Stimulated activated memory B cell treated with anti-CD40 and anti-IgM and Interleukin-4, amounts not matched to agents 10 μg/mL and 1 μg/mL and 100 μg/mL, for 72 hours (primary cell): Measurements from ENCODE around the gene CHMP5.

Experiments
- ATAC-seq: fragments of 150-1000 bp; cut with Tn5 transposase; 2 replicates; pipeline ENCODE4 v1.10.0; 2021
- H3K27ac Mint-ChIP-seq: one replicate; pipeline ENCODE4 v1.8.0; 2022; ENCODE audit warnings: mild to moderate bottlenecking, mixed read lengths
- H3K27me3 Mint-ChIP-seq: one replicate; pipeline ENCODE4 v1.8.0; 2022; ENCODE audit warnings: mixed read lengths
- H3K36me3 Mint-ChIP-seq: one replicate; pipeline ENCODE4 v1.8.0; 2022; ENCODE audit warnings: mixed read lengths
- H3K4me1 Mint-ChIP-seq: one replicate; pipeline ENCODE4 v1.8.0; 2022; ENCODE audit warnings: mixed read lengths
- H3K4me3 Mint-ChIP-seq: one replicate; pipeline ENCODE4 v1.8.0; 2022; ENCODE audit warnings: mild to moderate bottlenecking, moderate library complexity, mixed read lengths
- H3K9me3 Mint-ChIP-seq: one replicate; pipeline ENCODE4 v1.8.0; 2022; ENCODE audit warnings: mixed read lengths

The CHMP5 gene

DNA sequence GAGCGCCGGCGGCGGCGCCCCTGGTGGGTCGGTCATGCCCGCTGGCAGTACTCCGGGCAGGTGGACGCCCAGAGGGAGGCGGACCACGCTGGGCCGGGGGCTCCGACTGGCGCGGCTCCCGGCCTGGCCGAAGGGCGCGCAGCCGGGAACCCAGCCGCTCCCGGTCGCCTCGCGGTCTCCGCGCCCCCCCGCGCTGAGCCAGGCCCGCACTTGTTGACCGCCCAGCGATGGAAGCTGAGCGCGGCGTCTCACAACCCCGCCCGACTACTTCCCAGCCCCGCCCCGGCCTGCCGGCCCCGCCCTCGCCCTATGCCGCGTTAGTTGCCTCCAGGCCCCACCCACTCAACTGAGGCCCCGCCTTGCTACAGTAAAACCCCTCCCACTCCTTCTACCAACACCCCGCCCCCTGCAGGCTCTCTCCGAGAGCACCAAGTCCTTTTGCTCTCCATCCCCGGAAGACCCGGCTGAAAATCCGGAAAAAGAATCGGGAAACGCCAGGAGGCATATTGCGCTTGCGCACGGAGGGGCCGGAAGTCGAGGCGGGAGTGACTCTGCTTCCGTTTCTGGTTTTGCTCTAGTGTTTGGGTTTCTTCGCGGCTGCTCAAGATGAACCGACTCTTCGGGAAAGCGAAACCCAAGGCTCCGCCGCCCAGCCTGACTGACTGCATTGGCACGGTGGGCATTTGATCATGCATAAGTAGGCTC lies at the start of gene CHMP5, which contains the start of gene BAG1:
CHMP5 (plus strand) TSS at position 577 of the 705 bp plus-strand sequence; CDS start at position 607, 30 bp downstream.
BAG1 (minus strand) TSS at position 236 of the 705 bp plus-strand sequence.
- Mint-ChIP-seq H3K4me1 (peaks cover 40% of the 10 kb centered on the region), H3K27ac (peak within 1 kb of the TSS; percentile 93), H3K4me3 (peak within 1 kb of the TSS; percentile 90), H3K27me3 (no peaks in the 10 kb centered on the region), H3K36me3 (peaks cover 26% of the 10 kb centered on the region), H3K9me3 (no peaks in the 10 kb centered on the region)
- peak; percentile 97 for ATAC-seq

DNA sequence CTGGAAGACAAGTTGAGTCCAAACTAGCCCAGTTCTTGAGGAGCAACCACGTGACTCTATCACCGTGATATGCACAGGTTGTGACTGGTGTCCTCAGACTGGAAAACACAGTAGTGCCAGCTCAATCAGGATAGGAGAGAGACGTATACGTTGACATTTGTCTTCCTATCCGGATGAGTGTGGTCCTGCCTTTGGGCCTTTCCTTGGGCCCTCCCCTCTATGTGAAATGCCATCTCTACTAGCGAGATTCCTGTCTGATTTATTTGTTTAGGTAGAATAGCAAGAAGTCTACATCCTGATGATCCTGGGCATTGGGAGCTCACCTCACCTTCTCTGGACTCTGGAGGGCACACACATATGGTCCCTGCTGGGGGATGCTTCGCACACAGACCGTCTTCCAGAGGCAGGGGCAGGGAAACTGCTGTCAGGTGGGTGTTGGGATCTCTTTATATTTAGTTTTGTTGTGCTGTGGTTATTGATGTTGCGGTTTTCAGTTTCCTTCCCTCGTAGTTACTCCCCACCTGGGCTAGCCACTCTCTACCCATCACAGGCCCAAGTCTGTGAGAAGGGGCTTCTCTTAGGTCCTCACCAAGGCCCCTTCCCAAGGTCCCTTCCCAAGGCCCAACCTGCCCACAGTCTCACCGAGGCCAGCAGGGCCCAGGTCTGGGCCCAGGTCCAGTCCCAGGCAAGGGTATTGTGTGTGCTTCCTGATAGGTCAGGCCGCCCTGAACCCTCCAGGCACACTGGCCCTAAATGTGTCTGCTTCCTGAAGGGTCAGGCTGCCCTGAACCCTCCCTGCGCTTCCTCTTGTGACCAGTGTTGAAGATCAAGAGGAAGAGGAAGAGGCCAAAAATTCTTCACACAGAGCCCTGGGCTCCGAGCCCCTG lies 43.9 kb upstream of the CHMP5 start:
- peak overlapping the region; percentile 14 for H3K27ac Mint-ChIP-seq
- peak; percentile 28 for ATAC-seq
- H3K4me3 Mint-ChIP-seq: no peak overlapping the region
- H3K4me1 Mint-ChIP-seq: peaks cover 25% of the 10 kb centered on the region
- H3K9me3 Mint-ChIP-seq: no peaks in the 10 kb centered on the region
- no peaks in the 10 kb centered on the region for H3K36me3 Mint-ChIP-seq
- no peaks in the 10 kb centered on the region for H3K27me3 Mint-ChIP-seq

DNA sequence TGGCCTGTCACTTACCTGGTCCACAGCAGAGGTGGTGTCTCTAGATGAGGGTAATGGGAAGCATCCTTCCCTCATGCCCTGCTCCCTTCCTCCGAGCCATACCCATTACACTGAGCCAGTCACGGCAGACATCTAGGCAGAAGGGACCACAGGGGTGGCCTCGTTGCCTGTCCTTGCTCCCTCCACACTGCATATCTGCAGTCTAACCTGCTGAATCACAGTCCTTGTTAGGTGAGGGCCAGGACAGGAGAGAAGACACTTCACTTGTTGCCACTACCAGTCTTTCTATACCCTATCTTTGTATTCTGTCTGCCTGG lies 43.3 kb upstream of the CHMP5 start:
- Mint-ChIP-seq H3K36me3 (no peaks in the 10 kb centered on the region), H3K9me3 (no peaks in the 10 kb centered on the region), H3K27ac (peak overlapping the region; percentile 14), H3K27me3 (no peaks in the 10 kb centered on the region), H3K4me1 (peaks cover 31% of the 10 kb centered on the region), H3K4me3 (no peak overlapping the region)
- peak; percentile 36 for ATAC-seq

DNA sequence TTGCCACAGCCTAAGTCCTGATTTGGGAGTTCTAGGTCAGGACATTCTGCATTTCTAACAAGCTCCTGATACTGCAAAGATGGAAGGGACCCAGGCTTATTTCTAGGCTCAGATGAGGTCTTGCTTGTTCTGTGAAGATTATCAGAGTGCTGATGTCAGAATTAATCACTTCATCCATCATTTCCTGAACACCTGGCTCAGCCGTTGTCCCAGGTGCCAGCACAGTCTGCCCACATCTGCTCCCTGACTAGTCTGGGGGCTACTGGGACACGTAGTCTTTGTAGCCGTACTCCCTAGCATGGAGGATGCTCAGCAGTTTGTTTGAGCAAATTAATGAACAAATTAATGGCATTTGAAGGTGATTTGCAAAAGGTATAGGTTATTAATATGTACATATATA lies 42.8 kb upstream of the CHMP5 start:
- Mint-ChIP-seq H3K27me3 (no peaks in the 10 kb centered on the region), H3K27ac (peak overlapping the region; percentile 14), H3K4me3 (no peak overlapping the region)

DNA sequence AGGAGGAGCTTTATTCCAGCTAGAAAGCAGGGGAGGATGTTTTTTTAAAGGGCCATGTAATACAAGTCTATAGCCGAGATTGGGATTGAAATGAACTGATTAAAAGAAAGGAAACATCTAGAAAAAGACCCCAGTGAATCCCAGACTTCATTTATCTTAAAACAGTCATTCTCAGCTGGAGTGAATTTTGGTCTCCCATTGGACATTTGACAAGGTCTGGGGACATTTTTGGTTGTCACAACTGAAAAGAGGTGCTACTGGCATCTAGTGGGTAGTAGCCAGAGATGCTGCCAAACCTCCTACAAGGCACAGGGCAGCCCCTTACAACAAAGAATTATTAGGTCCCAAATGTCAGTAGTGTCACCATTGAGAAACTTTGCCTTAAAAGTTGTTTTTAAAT lies 41.2 kb upstream of the CHMP5 start:
- ATAC-seq: no peak
- no peak overlapping the region for H3K27ac Mint-ChIP-seq
- peaks cover 41% of the 10 kb centered on the region for H3K4me1 Mint-ChIP-seq
- no peaks in the 10 kb centered on the region for H3K27me3 Mint-ChIP-seq
- H3K4me3 Mint-ChIP-seq: no peak overlapping the region
- H3K36me3 Mint-ChIP-seq: no peaks in the 10 kb centered on the region
- H3K9me3 Mint-ChIP-seq: no peaks in the 10 kb centered on the region

More for the DNA sequence above, 42.8 kb upstream of the CHMP5 start:
- H3K36me3 Mint-ChIP-seq: no peaks in the 10 kb centered on the region
- H3K4me1 Mint-ChIP-seq: peaks cover 36% of the 10 kb centered on the region
- no peaks in the 10 kb centered on the region for H3K9me3 Mint-ChIP-seq
- no peak for ATAC-seq

DNA sequence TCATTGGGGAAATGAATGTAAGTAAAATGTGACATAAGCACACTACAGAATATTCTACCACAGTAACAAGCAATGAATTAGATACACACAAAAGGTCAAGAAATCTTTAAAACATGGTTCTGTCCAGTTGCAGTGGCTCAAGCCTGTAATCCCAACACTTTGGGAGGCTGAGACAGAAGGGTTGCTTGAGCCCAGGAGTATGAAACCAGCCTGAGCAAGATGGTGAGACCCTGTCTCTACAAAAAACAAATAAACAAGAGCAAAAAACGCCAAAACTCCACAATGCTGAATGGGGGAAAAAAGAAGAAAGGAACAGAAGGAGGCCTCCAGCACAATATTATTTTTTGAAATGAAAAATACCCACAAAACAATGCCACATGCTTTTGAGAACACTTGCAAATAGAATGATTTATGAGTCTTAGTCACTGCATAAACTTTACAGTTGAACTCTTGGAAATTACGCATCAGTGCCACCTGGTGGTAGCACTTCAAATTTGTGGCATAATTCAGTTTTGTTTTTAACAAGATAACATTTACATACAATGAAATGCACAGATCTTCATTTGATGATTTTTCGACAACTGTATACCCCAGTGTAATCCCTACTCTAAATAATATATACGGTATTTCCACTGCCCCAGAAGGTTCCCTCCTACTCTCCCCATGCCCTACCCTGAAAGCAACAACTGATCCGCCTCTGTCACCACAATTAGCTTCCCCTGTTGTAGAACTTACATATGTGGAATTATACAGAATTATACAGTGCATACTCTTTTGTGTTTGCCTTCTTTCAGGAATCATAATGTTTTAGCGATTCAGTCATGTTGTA lies 39.3 kb upstream of the CHMP5 start:
- H3K9me3 Mint-ChIP-seq: no peaks in the 10 kb centered on the region
- H3K4me3 Mint-ChIP-seq: no peak overlapping the region
- ATAC-seq: no peak
- peaks cover 41% of the 10 kb centered on the region for H3K4me1 Mint-ChIP-seq
- H3K36me3 Mint-ChIP-seq: no peaks in the 10 kb centered on the region
- peak overlapping the region; percentile 53 for H3K27ac Mint-ChIP-seq
- H3K27me3 Mint-ChIP-seq: no peaks in the 10 kb centered on the region

DNA sequence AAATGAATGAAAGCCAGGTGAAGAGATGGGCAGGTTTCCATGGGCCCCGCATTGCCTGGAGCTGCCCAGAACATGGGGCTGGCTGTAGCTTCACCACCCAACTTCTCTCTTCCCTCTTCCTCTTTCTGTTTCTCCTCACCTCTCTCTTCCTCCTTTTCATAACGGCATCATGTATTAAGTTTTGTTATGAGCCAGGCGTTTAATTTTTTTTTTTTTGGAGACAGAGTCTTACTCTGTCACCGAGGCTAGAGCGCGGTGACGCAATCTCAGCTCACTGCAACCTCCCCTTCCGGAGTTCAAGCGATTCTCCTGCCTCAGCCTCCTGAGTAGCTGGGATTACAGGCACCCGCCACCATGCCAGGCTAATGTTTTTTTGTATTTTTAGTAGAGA lies 37.8 kb upstream of the CHMP5 start:
- peak overlapping the region; percentile 71 for H3K27ac Mint-ChIP-seq

DNA sequence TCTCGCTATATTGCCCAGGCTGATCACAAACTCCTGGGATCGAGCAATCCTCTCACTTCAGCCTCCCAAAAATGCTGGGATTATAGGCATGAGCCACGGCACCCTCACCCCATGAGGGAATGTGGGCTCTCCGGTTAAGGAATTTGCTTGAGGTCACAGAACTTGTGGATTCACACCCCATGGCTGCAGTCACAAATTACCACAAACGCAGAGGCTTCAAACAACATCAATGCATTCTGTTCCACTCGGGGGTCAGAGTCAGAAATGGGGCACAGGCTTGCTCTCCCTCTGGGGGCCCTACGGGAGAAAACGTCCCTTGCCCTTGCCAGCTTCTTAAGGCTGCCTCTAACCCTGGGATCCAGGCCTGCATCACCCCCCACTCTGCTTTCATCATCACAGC lies 37.1 kb upstream of the CHMP5 start:
- Mint-ChIP-seq H3K9me3 (no peaks in the 10 kb centered on the region), H3K36me3 (no peaks in the 10 kb centered on the region), H3K27me3 (no peaks in the 10 kb centered on the region), H3K4me3 (no peak overlapping the region), H3K27ac (peak overlapping the region; percentile 71), H3K4me1 (peaks cover 27% of the 10 kb centered on the region)
- ATAC-seq: no peak

More for the DNA sequence above, 37.8 kb upstream of the CHMP5 start:
- no peaks in the 10 kb centered on the region for H3K9me3 Mint-ChIP-seq
- peak overlapping the region; percentile 28 for H3K4me3 Mint-ChIP-seq
- peak; percentile 91 for ATAC-seq
- H3K4me1 Mint-ChIP-seq: peaks cover 29% of the 10 kb centered on the region
- H3K27me3 Mint-ChIP-seq: no peaks in the 10 kb centered on the region
- H3K36me3 Mint-ChIP-seq: no peaks in the 10 kb centered on the region

DNA sequence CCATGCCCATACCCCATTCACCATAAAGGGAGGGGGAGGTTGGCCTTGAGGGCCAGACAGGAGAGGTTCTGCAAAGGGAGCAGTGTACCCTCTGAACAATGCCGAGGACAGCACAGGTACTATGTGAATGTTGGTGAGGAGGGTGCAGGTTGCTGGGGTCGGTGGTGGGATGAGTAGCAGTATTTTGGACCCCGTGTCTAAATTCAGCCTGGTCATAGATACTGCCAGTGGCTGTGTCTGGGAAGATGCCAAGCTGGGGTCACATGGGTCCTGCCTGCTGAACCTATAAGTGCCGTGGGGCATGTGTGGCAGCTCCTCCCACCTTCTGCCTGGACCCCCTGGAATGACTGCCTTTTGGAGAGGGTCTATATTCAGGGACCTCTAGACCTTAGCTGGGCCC lies 36.2 kb upstream of the CHMP5 start:
- Mint-ChIP-seq H3K9me3 (no peaks in the 10 kb centered on the region), H3K27ac (no peak overlapping the region), H3K4me3 (no peak overlapping the region), H3K27me3 (no peaks in the 10 kb centered on the region), H3K36me3 (no peaks in the 10 kb centered on the region), H3K4me1 (peaks cover 24% of the 10 kb centered on the region)
- ATAC-seq: no peak

DNA sequence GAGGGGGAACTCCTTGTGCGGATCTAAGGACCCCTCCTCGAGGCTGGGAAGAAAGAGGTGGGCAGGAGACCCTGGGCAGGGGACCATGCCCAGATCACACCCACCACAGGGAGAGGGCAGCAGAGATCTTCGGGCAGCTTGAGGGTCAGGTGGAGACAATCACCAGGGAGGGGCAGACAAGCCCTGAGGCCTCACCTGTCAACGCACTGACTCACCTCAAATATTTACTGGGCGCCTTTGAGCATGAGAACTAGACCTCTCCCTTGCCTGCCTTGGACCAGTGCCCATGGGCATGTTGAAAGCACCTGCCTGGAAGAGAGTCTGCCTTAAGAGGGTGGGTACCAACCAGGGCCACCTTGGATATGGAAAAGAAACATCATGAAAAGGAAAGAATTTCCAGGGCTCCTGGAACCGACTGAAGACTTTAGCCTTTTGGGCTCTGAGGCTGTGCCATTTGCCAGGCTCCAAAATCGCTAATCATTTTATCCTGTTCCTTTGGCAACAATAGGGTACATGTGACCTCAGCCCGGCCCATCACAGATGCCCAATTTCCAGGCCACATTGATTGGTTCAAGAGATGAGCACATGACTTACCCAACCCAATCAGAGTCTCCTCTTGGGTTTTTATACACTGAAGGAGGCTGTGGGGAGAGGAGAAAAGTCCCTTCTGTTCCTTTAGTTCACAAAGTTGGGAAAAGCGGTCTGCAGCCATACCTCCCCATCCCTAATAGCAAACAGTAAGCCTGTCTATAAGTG lies 35.3 kb upstream of the CHMP5 start:
- no peaks in the 10 kb centered on the region for H3K36me3 Mint-ChIP-seq
- no peak for ATAC-seq
- H3K27me3 Mint-ChIP-seq: no peaks in the 10 kb centered on the region
- no peaks in the 10 kb centered on the region for H3K9me3 Mint-ChIP-seq
- H3K4me3 Mint-ChIP-seq: no peak overlapping the region
- peaks cover 24% of the 10 kb centered on the region for H3K4me1 Mint-ChIP-seq
- H3K27ac Mint-ChIP-seq: no peak overlapping the region

DNA sequence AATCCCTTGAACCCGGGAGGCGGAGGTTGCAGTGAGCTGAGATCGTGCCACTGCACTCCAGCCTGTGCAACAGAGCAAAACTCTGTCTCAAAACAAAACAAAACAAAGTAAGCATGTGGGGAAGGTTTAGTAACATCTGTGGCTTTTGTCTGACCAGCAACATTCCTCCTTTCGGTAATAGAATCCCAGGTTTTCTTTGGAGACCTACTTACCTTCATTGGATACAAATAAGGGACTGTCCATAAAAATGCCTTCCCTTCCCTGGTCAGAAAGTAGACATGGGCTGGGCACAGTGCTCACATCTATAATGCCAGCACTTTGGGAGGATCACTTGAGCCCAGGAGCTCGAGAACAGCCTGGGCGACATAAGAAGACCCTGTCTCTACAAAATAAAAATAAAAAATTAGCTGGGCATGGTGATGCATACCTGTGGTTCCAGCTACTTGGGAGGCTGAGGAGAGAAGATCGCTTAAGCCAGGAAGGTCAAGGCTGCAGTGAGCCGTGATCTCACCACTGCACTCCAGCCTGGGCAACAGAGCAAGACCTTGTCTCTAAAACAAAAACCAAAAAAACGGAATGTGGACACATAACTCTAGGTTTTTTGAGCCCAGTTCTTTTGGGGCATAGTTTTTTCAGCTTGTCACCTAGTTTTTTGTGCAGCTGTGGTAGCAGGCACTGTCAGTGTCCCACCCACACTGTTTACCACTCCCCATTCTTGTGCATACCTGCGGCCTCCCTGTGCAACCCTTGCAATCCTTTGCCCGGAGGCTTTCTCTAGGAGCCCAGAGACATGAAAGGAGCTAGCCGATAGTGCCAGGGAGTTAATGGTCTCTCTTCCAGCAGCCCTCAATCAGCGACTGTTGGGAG lies 33.9 kb upstream of the CHMP5 start:
- no peak for ATAC-seq
- no peaks in the 10 kb centered on the region for H3K9me3 Mint-ChIP-seq

DNA sequence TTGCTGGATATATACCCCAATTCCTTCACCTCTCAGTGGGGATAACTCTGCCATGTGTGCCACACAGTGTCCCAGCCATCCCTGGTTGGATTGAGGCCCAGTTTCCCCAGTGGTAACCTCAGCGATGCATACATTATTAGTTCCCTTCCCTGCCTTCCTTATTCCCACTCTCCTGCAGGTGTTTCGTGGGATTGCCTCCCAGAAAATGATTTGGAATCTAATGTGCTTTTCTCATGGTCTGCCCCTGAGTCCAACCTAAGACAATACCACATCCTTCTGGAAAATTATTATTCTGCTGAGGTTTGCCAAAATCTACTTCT lies 33.3 kb upstream of the CHMP5 start:
- no peak overlapping the region for H3K4me3 Mint-ChIP-seq

More for the DNA sequence above, 33.9 kb upstream of the CHMP5 start:
- Mint-ChIP-seq H3K4me3 (no peak overlapping the region), H3K27me3 (peaks cover 7% of the 10 kb centered on the region), H3K36me3 (no peaks in the 10 kb centered on the region), H3K4me1 (peaks cover 15% of the 10 kb centered on the region), H3K27ac (no peak overlapping the region)

DNA sequence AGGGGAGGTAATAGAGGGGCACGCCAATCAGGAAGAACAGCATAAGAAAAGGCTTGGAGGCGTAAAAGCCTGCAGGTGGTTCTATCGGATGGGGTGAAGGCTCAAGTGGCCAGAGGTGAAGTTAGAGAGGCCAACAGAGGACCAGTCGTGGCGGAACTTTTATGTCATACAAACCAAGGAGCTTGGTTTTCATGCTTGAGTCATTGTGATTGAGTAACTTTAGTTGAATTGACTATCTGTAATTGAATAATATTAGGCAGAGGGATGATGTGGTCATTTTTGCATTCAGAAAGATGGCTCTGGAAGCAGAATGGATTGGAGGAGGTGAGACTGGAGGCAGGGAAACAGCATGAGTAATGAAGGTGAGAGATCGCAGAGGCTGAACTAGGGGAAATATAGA lies 32.0 kb upstream of the CHMP5 start:
- Mint-ChIP-seq H3K27me3 (peaks cover 12% of the 10 kb centered on the region), H3K4me1 (no peaks in the 10 kb centered on the region), H3K4me3 (no peak overlapping the region), H3K27ac (no peak overlapping the region), H3K36me3 (no peaks in the 10 kb centered on the region), H3K9me3 (no peaks in the 10 kb centered on the region)
- no peak for ATAC-seq

More for the DNA sequence above, 33.3 kb upstream of the CHMP5 start:
- H3K36me3 Mint-ChIP-seq: no peaks in the 10 kb centered on the region
- no peak for ATAC-seq
- peaks cover 12% of the 10 kb centered on the region for H3K27me3 Mint-ChIP-seq
- peaks cover 9% of the 10 kb centered on the region for H3K4me1 Mint-ChIP-seq
- no peaks in the 10 kb centered on the region for H3K9me3 Mint-ChIP-seq
- H3K27ac Mint-ChIP-seq: no peak overlapping the region
